Measurements from ENCODE around the gene STK11. TPM values are rescaled to one million over a fixed set of nuclear protein-coding genes. Genes with fewer than 3 reads are reported as not detected.

STK11 gene
- total RNA-seq, 8 experiments from 2014 or later, result 30.1 to 61.1 (median 36.6) TPM

DNA sequence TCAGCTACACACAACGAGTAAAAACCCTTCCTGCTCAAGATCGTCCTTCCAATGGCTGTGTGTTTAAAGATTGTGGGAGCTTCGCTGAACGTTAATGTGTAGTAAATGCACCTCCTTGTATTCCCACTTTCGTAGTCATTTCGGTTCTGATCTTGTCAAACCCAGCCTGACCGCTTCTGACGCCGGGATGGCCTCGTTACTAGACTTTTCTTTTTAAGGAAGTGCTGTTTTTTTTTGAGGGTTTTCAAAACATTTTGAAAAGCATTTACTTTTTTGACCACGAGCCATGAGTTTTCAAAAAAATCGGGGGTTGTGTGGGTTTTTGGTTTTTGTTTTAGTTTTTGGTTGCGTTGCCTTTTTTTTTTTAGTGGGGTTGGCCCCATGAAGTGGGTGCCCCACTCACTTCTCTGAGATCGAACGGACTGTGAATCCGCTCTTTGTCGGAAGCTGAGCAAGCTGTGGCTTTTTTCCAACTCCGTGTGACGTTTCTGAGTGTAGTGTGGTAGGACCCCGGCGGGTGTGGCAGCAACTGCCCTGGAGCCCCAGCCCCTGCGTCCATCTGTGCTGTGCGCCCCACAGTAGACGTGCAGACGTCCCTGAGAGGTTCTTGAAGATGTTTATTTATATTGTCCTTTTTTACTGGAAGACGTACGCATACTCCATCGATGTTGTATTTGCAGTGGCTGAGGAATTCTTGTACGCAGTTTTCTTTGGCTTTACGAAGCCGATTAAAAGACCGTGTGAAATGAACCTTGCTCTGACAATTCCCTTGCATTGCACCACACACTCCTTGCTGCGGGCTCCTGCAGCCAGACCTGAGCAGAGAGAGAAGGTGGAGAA lies 67.1 kb downstream of the STK11 start:
- ATAC-seq (replicated peaks in 6 of 8), result no peak
- WGBS, 10 experiments, result 78 to 97% (median 87%) methylated on average over 6 to 28 of the region's 33 CpGs
- peaks cover 39 to 40% of the 10 kb centered on the region in 2 donors for H3K4me1 ChIP-seq (replicated peaks in 1 of 2)
- in situ Hi-C loops (cut with MboI; ENCODE audit: low pct_unique_long_range_greater_than_20kb in 2 of 9, low sequenced_read_pairs in 9 of 9, unreplicated experiment in 9 of 9), result no loop called here
- no peak overlapping the region for H3K27ac ChIP-seq
- H3K4me3 ChIP-seq, result no peak overlapping the region

DNA sequence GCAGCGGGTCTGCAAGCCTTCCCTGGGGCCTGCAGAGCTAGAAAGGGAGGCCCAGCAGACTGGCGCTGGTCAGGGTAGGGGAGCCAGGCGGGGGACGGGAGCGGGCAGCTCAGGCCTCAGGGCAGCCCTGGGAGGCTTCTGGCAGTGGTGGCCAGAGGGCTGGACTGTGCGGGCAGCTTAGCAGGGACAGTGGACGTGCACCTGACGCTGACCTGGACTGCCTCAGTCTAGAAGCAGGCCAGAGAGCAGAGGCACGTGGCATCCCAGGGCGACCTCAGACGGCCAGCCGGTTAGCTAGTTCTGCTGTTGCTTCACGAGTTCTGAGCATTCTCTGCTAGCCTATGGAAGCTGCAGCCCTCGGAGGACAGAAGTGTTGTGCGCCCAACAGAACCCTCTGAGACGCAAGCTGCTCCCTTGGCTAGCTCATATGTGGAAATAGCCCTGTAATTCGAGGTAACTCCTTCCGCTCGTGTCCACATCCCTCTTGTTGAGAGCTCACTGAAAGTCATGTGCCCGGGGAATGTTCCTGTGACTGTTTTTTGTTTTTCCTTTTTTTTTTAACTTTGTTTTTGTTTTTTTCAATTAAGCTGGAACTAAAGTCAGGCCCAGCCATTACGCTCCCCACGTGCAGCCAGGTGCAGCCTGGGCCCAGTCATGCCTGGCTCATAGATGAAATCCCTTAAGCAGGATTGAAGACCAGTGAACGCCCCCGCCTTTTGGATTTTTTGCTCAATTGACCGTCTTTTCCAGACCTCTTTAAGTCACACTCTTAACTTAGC lies 67.9 kb downstream of the STK11 start:
- in situ Hi-C loops (cut with MboI; ENCODE audit: low pct_unique_long_range_greater_than_20kb in 2 of 9, low sequenced_read_pairs in 9 of 9, unreplicated experiment in 9 of 9), result no loop called here
- Histone ChIP-seq H3K4me3 (no peak overlapping the region), H3K4me1 (replicated peaks in 1 of 2) (peaks cover 31 to 32% of the 10 kb centered on the region in 2 donors), H3K27ac (no peak overlapping the region)
- WGBS, 10 experiments, result 57 to 95% (median 87%) methylated on average over 1 to 16 of the region's 25 CpGs; no CpG with 5 or more reads in 1 of the 10 experiments
- no peak for ATAC-seq (replicated peaks in 6 of 8)

DNA sequence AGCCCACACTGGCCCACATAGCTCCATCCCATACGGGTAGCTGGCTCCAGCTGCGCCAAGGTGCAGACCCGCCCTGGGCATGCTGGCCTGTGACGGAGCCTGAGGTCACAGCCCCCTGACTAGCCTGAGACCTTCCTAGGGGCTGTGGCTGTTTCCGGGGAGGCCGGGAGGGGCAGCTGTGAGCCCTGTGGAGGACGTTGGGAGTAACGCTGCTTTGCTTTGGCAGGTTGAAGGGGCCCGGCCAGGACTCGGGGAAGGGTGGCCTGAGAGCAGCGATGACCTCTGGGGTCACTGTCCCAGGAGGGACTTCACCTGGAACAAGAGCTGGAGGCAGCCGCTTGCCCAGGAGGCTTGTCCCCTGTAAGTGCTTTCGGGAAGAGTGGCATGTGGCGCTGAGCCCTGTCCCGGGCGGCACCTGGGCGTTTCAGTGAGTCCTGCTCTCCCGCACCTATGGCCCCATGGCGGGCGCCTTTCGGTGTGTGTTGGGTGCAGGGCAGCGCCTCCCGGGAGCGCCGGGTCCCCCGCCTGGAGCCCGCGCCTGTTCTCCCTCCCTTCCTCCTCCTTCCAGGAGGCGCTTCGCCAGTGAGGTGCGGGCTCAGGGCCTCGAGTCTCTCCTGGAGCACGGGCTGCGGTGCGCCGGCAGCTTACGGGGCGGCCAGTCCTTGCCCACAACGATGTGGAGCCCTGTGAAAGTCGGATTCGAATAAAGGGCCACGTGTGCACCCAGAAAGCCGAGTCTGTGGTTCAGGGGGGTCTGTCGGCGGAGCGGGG lies 68.7 kb downstream of the STK11 start:
- ATAC-seq (replicated peaks in 6 of 8), result no peak
- in situ Hi-C loops (cut with MboI; ENCODE audit: low pct_unique_long_range_greater_than_20kb in 2 of 9, low sequenced_read_pairs in 9 of 9, unreplicated experiment in 9 of 9), result no loop called here

DNA sequence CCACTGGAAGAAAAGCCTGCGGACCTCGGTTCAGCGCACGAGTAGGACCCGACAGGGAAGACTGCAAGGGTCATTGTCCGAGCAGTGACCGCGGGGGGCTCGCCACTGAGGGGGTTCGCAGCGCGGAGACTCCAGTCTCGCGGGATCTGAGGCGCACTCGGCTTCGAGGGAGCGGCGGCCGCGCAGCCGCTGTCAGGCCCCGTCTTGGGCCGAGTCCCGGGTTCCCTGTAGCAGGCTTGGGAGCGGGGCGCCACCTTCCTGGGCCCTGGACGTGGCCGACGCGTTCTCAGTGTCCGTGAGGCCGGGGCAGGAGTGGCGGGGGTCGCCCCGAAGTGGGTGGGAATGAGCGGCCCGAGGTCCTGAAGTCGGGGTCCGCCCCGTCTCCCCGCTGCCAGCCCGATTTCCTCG lies 69.3 kb downstream of the STK11 start:
- WGBS, 10 experiments, result 0 to 57% (median 5%) methylated on average over 3 to 12 of the region's 44 CpGs; no CpG with 5 or more reads in 6 of the 10 experiments
- peak overlapping the region; percentile 100 for H3K27ac ChIP-seq
- peaks cover 28 to 29% of the 10 kb centered on the region in 2 donors for H3K4me1 ChIP-seq (replicated peaks in 1 of 2)
- in situ Hi-C loops (cut with MboI; ENCODE audit: low pct_unique_long_range_greater_than_20kb in 2 of 9, low sequenced_read_pairs in 9 of 9, unreplicated experiment in 9 of 9), result no loop called here
- peak overlapping the region; percentile 78 to 100 (median 97) for H3K4me3 ChIP-seq
- peak in 7 of 8 experiments; percentile 0 to 15 (median 2) for ATAC-seq (replicated peaks in 6 of 8)

More for the DNA sequence above, 68.7 kb downstream of the STK11 start:
- WGBS, 10 experiments, result 65 to 85% (median 79%) methylated on average over 1 to 12 of the region's 46 CpGs; no CpG with 5 or more reads in 4 of the 10 experiments
- Histone ChIP-seq H3K4me3 (peak overlapping the region; percentile 78 to 100 (median 97)), H3K4me1 (replicated peaks in 1 of 2) (peaks cover 27 to 28% of the 10 kb centered on the region in 2 donors), H3K27ac (peak overlapping the region; percentile 100)

DNA sequence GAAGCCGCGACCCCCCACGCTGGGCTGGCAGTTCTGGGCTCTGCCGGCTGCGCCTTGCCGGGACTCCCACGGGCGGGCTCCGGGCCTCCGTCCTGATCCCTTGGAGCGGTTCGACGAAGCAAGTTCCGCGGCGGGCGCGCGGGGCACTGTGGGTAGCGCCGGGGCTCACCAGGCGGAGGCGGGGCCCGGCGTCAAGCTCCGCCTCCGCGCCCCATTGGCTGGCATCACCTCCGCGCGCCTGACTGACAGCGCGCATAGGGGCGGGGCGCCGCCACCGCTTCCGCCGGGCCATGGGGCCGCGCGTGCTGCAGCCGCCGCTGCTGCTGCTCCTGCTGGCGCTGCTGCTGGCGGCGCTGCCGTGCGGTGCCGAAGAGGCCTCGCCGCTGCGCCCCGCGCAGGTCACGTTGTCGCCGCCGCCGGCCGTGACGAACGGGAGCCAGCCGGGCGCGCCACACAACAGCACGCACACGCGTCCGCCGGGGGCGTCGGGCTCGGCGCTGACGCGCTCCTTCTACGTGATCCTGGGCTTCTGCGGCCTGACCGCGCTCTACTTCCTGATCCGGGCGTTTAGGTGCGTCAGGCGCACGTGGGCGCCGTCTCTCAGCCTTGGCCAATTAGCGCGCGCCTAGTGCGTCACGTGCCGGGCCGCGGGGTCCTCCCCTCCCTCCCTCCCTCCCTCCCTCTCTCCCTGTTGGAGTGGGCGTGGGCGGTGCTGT lies 69.8 kb downstream of the STK11 start, which contains the start of gene FAM174C:
FAM174C (plus strand) TSS at position 271 of the 716 bp plus-strand sequence; CDS start at position 291, 20 bp downstream.
- Histone ChIP-seq H3K4me3 (peak within 1 kb of the TSS; percentile 78 to 100 (median 97)), H3K4me1 (replicated peaks in 1 of 2) (peaks cover 26 to 28% of the 10 kb centered on the region in 2 donors), H3K27ac (peak within 1 kb of the TSS; percentile 100)
- ATAC-seq (replicated peaks in 6 of 8), result peak; percentile 78 to 84 (median 80)
- 0% methylated on average over 4 to 11 of the region's 98 CpGs; no CpG with 5 or more reads in 8 of the 10 experiments for WGBS, 10 experiments
- in situ Hi-C loops (cut with MboI; ENCODE audit: low pct_unique_long_range_greater_than_20kb in 2 of 9, low sequenced_read_pairs in 9 of 9, unreplicated experiment in 9 of 9), result no loop called here

DNA sequence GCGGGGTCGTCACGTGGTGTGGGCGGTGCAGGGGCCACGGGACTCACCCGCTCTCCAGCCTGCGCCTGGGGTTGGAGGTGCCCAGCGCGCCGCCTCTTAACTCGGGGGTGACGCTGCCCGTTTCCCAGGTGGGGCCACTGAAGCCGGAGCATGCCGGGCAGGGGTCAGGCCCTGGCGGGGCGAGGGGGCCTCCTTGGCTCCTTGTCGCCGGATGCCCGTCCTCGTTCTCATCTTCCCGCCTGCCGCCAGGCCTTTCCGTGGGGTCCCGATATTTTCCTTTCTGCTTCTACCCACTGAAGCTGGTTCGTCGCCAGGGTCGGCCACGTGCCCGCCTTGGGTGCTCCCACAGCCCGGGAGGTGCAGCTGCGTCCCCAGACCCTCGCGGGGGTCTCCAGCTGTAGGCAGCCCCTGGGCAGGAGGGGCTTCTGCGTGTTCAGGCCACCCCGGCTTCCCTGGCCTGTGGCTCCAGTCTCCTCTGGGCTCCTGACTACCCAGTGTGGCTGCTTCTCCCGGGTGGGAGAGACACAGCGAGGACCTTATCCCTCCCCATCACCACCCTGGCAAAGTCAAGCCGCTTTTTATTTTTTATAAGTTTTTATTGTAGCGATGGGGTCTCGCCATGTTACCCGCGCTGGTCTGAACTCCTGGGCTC lies 70.5 kb downstream of the STK11 start:
- in situ Hi-C loops (cut with MboI; ENCODE audit: low pct_unique_long_range_greater_than_20kb in 2 of 9, low sequenced_read_pairs in 9 of 9, unreplicated experiment in 9 of 9), result no loop called here
- Histone ChIP-seq H3K4me3 (peak overlapping the region; percentile 78 to 100 (median 97)), H3K27ac (peak overlapping the region; percentile 100), H3K4me1 (replicated peaks in 1 of 2) (peaks cover 20 to 22% of the 10 kb centered on the region in 2 donors)
- WGBS, 10 experiments, result 0 to 88% (median 20%) methylated on average over 1 to 12 of the region's 43 CpGs; no CpG with 5 or more reads in 3 of the 10 experiments
- ATAC-seq (replicated peaks in 6 of 8), result peak in 4 of 8 experiments; percentile 1 to 76 (median 74)

DNA sequence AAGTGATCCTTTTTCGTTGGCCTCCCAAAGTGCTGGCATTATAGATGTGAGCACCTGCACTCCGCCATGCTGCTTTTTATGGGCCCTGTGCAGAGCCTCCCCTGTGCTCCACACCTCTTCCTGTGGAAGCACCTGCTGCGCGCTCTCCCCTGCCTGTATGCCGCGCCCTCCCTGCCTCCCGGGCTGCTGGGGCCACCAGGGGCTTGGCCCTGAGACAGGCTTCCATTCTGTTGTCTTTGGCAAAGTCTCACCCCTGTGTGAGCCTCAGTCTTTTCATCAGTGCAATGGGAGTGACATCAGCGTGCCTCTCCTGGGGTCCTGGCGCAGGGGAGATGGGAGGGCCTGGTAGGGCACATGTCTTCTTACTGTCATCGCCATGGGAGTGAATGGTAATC lies 71.0 kb downstream of the STK11 start:
- in situ Hi-C loops (cut with MboI; ENCODE audit: low pct_unique_long_range_greater_than_20kb in 2 of 9, low sequenced_read_pairs in 9 of 9, unreplicated experiment in 9 of 9), result no loop called here
- H3K27ac ChIP-seq, result peak overlapping the region; percentile 100
- peaks cover 18 to 22% of the 10 kb centered on the region in 2 donors for H3K4me1 ChIP-seq (replicated peaks in 1 of 2)
- WGBS, 10 experiments, result 67 to 71% (median 70%) methylated on average over 2 to 5 of the region's 10 CpGs; no CpG with 5 or more reads in 7 of the 10 experiments
- ATAC-seq (replicated peaks in 6 of 8), result no peak
- peak overlapping the region in 4 of 5 donors; percentile 78 to 99 (median 88) for H3K4me3 ChIP-seq

DNA sequence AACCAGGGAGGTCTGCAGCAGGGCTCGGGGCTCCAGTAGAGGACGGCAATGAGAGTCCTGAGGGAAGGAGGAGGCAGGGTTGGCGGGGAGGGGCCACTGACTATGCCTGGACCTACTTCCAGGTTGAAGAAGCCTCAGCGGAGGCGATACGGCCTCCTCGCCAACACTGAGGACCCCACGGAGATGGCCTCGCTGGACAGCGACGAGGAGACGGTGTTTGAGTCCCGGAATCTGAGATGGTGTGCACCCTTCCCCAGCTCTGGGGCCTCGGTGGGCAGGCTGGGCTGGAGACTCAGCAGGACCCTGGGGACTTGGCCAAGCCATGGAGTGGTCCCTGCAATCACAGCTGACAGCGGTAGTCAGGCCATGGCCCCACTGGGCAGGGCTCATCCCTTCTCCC lies 71.5 kb downstream of the STK11 start:
- Histone ChIP-seq H3K4me1 (replicated peaks in 1 of 2) (peaks cover 18 to 22% of the 10 kb centered on the region in 2 donors), H3K27ac (peak overlapping the region in 1 of 2 donors; percentile 100), H3K4me3 (no peak overlapping the region)
- in situ Hi-C loops (cut with MboI; ENCODE audit: low pct_unique_long_range_greater_than_20kb in 2 of 9, low sequenced_read_pairs in 9 of 9, unreplicated experiment in 9 of 9), result no loop called here
- ATAC-seq (replicated peaks in 6 of 8), result no peak
- WGBS, 10 experiments, result 70 to 100% (median 88%) methylated on average over 2 to 7 of the region's 15 CpGs; no CpG with 5 or more reads in 6 of the 10 experiments

Other genes with a start within 250 kb of the STK11 start
- 10 to 100 TPM; 23.8 to 64.7 (median 36.2) TPM for gene WDR18, start 221.4 kb upstream of the STK11 start, total RNA-seq
- 1 to 10 TPM in 1 of 8 experiments, under 1 TPM in 6, not detected in 1; 0.08 to 1.1 (median 0.28) TPM for gene GRIN3B, start 205.4 kb upstream of the STK11 start, total RNA-seq
- 100 to 1,000 TPM in 2 of 8 experiments, 10 to 100 TPM in 6; 59.4 to 125 (median 87.8) TPM for gene TMEM259, start 184.7 kb upstream of the STK11 start, total RNA-seq
- under 1 TPM in 1 of 8 experiments, not detected in 7; under 0.01 TPM for gene RNU6-2, start 184.3 kb upstream of the STK11 start, total RNA-seq
- 100 to 1,000 TPM in 2 of 8 experiments, 10 to 100 TPM in 6; 24.9 to 141 (median 63.0) TPM for gene CNN2, start 179.2 kb upstream of the STK11 start, total RNA-seq
- gene ABCA7, start 165.7 kb upstream of the STK11 start, total RNA-seq, result 10 to 100 TPM in 4 of 8 experiments, 1 to 10 TPM in 4; 6.5 to 35.6 (median 9.1) TPM
- 10 to 100 TPM in 1 of 8 experiments, 1 to 10 TPM in 7; 2.8 to 13.1 (median 5.7) TPM for gene ARHGAP45, start 138.6 kb upstream of the STK11 start, total RNA-seq
- gene POLR2E, start 110.4 kb upstream of the STK11 start, total RNA-seq, result 100 to 1,000 TPM in 4 of 8 experiments, 10 to 100 TPM in 4; 73.0 to 233 (median 103) TPM
- 100 to 1,000 TPM; 331 to 509 (median 399) TPM for gene GPX4, start 101.8 kb upstream of the STK11 start, total RNA-seq
- gene SBNO2, start 31.5 kb upstream of the STK11 start, total RNA-seq, result 10 to 100 TPM in 6 of 8 experiments, 1 to 10 TPM in 2; 5.6 to 54.9 (median 22.5) TPM
- gene CBARP, start 32.2 kb downstream of the STK11 start, total RNA-seq, result 10 to 100 TPM in 3 of 8 experiments, 1 to 10 TPM in 5; 1.2 to 18.0 (median 8.5) TPM
- 100 to 1,000 TPM in 3 of 8 experiments, 10 to 100 TPM in 5; 72.1 to 359 (median 83.5) TPM for gene ATP5F1D, start 36.0 kb downstream of the STK11 start, total RNA-seq
- gene MIDN, start 42.8 kb downstream of the STK11 start, total RNA-seq, result 10 to 100 TPM; 15.0 to 78.9 (median 35.1) TPM
- gene CIRBP, start 63.6 kb downstream of the STK11 start, total RNA-seq, result 1,000 to 10,000 TPM in 2 of 8 experiments, 100 to 1,000 TPM in 6; 354 to 1,038 (median 830) TPM
- gene FAM174C, start 69.8 kb downstream of the STK11 start, total RNA-seq, result 10 to 100 TPM; 14.2 to 88.9 (median 25.3) TPM
- 1 to 10 TPM in 5 of 8 experiments, not detected in 3; 2.4 to 9.2 (median 4.5) TPM for gene EFNA2, start 80.1 kb downstream of the STK11 start, total RNA-seq
- gene NDUFS7, start 178.1 kb downstream of the STK11 start, total RNA-seq, result 100 to 1,000 TPM in 1 of 8 experiments, 10 to 100 TPM in 7; 82.8 to 117 (median 89.1) TPM
- gene GAMT, start 195.8 kb downstream of the STK11 start, total RNA-seq, result 10 to 100 TPM; 18.6 to 38.9 (median 27.6) TPM
- gene DAZAP1, start 201.8 kb downstream of the STK11 start, total RNA-seq, result 100 to 1,000 TPM in 2 of 8 experiments, 10 to 100 TPM in 6; 32.3 to 129 (median 46.7) TPM
- gene RPS15, start 232.6 kb downstream of the STK11 start, total RNA-seq, result 1,000 to 10,000 TPM; 1,397 to 2,339 (median 1,906) TPM
- gene APC2, start 244.3 kb downstream of the STK11 start, total RNA-seq, result 10 to 100 TPM in 5 of 8 experiments, 1 to 10 TPM in 1, under 1 TPM in 2; 0.31 to 52.0 (median 31.9) TPM